WTC11 (cell line): ENCODE results near the gene SFI1. TPM values are rescaled to one million over a fixed set of nuclear protein-coding genes. Genes with fewer than 3 reads are reported as not detected.

Source experiments
- ATAC-seq: fragments of 200-7000 bp; cut with Tn5 transposase; 2 replicates; pipeline ENCODE4 v1.10.0; 2021; ENCODE audit warnings: mild to moderate bottlenecking, moderate library complexity
- CTCF ChIA-PET: fragments of 300-600 bp; sonication (Branson Sonifier 250); formaldehyde crosslinking; loops from one replicate; lab custom pipeline; 2021; ENCODE audit warnings: antibody characterized with exemption; lab: Charles Lee
- POLR2A ChIA-PET: fragments of 350-600 bp; sonication (Branson Sonifier 250); formaldehyde crosslinking; loops from one replicate; lab custom pipeline; 2021; ENCODE audit warnings: antibody characterized with exemption; lab: Charles Lee
- DNase-seq: peaks from one replicate; pipeline ENCODE4 v3.0.0; 2021; ENCODE audit warnings: low spot score
- H3K27ac Mint-ChIP-seq: 2 replicates; pipeline ENCODE4 v1.8.0; 2021; ENCODE audit warnings: mixed read lengths
- H3K27me3 Mint-ChIP-seq: 2 replicates; pipeline ENCODE4 v1.8.0; 2021; ENCODE audit warnings: low read depth, mild to moderate bottlenecking, moderate library complexity, mixed read lengths
- H3K36me3 Mint-ChIP-seq: 2 replicates; pipeline ENCODE4 v1.8.0; 2021; ENCODE audit warnings: mixed read lengths
- H3K4me1 Mint-ChIP-seq: 2 replicates; pipeline ENCODE4 v1.8.0; 2022; ENCODE audit warnings: mixed read lengths
- H3K4me3 Mint-ChIP-seq: 2 replicates; pipeline ENCODE4 v1.8.0; 2021; ENCODE audit warnings: mild to moderate bottlenecking, moderate library complexity, mixed read lengths
- H3K9me3 Mint-ChIP-seq: 2 replicates; pipeline ENCODE4 v1.8.0; 2021; ENCODE audit warnings: mixed read lengths
- ATF3 ChIP-seq: sonication (generic); formaldehyde crosslinking; conservative IDR thresholded peaks from 2 replicates; pipeline ENCODE4 v1.8.1; 2022; ENCODE audit warnings: mild to moderate bottlenecking, missing genetic modification reagents
- E2F4 ChIP-seq: sonication (generic); formaldehyde crosslinking; IDR thresholded peaks from 2 replicates; pipeline ENCODE4 v1.8.1; 2022; ENCODE audit warnings: low read depth, mild to moderate bottlenecking, moderate library complexity, missing genetic modification reagents, borderline replicate concordance
- FOXJ3 ChIP-seq: sonication (generic); formaldehyde crosslinking; IDR thresholded peaks from 2 replicates; pipeline ENCODE4 v1.9.0; 2021; ENCODE audit warnings: missing genetic modification reagents, mild to moderate bottlenecking, borderline replicate concordance
- HMGXB4 ChIP-seq: sonication (generic); formaldehyde crosslinking; IDR thresholded peaks from 2 replicates; pipeline ENCODE4 v1.8.1; 2023; ENCODE audit warnings: mild to moderate bottlenecking, moderate library complexity, missing genetic modification reagents
- IRF1 ChIP-seq: sonication (generic); formaldehyde crosslinking; IDR thresholded peaks from 2 replicates; pipeline ENCODE4 v1.8.0; 2023; ENCODE audit warnings: missing genetic modification reagents
- KAT7 ChIP-seq: sonication (generic); formaldehyde crosslinking; IDR thresholded peaks from 2 replicates; pipeline ENCODE4 v1.8.1; 2023; ENCODE audit warnings: missing genetic modification reagents, mild to moderate bottlenecking, borderline replicate concordance
- MXD4 ChIP-seq: fragments of 250-450 bp; sonication (Bioruptor Pico); IDR thresholded peaks from 2 replicates; pipeline ENCODE4 v1.8.0; 2021; ENCODE audit warnings: mild to moderate bottlenecking, moderate library complexity, borderline replicate concordance
- NFYB ChIP-seq: sonication (generic); formaldehyde crosslinking; conservative IDR thresholded peaks from 2 replicates; pipeline ENCODE4 v1.8.0; 2022; ENCODE audit warnings: low read depth, missing genetic modification reagents
- NR2C2 ChIP-seq: sonication (generic); formaldehyde crosslinking; IDR thresholded peaks from 2 replicates; pipeline ENCODE4 v1.8.0; 2022; ENCODE audit warnings: mild to moderate bottlenecking, missing genetic modification reagents
- PREB ChIP-seq: sonication (generic); formaldehyde crosslinking; IDR thresholded peaks from 2 replicates; pipeline ENCODE4 v1.8.1; 2022; ENCODE audit warnings: mild to moderate bottlenecking, missing genetic modification reagents, moderate library complexity, borderline replicate concordance
- TEAD1 ChIP-seq: sonication (generic); formaldehyde crosslinking; IDR thresholded peaks from 2 replicates; pipeline ENCODE4 v1.8.0; 2022; ENCODE audit warnings: mild to moderate bottlenecking, missing genetic modification reagents
- USF2 ChIP-seq: sonication (generic); formaldehyde crosslinking; IDR thresholded peaks from 2 replicates; pipeline ENCODE4 v1.8.1; 2023; ENCODE audit warnings: mild to moderate bottlenecking, missing genetic modification reagents, moderate library complexity
- ZNF121 ChIP-seq: sonication (generic); formaldehyde crosslinking; IDR thresholded peaks from 2 replicates; pipeline ENCODE4 v1.8.0; 2023; ENCODE audit warnings: missing genetic modification reagents
- ZNF263 ChIP-seq: sonication (generic); formaldehyde crosslinking; IDR thresholded peaks from 2 replicates; pipeline ENCODE4 v1.8.1; 2022; ENCODE audit warnings: low read depth, mild to moderate bottlenecking, moderate library complexity, missing genetic modification reagents
- ZNF416 ChIP-seq: fragments of 250-450 bp; sonication (Bioruptor Pico); IDR thresholded peaks from 2 replicates; pipeline ENCODE4 v1.9.0; 2021; ENCODE audit warnings: mild to moderate bottlenecking, inconsistent platforms
- ZNF425 ChIP-seq: fragments of 250-450 bp; sonication (Bioruptor Pico); conservative IDR thresholded peaks from 2 replicates; pipeline ENCODE4 v1.9.0; 2021; ENCODE audit warnings: mild to moderate bottlenecking
- ZNF532 ChIP-seq: fragments of 250-450 bp; sonication (Bioruptor Pico); IDR thresholded peaks from 2 replicates; pipeline ENCODE4 v1.9.0; 2021; ENCODE audit warnings: mild to moderate bottlenecking, borderline replicate concordance
- ZSCAN18 ChIP-seq: fragments of 250-450 bp; sonication (Bioruptor Pico); IDR thresholded peaks from 2 replicates; pipeline ENCODE4 v2.1.2; 2022; ENCODE audit warnings: mild to moderate bottlenecking, moderate library complexity
- total RNA-seq: library from RNA; stranded (reverse); gene quantifications from 3 replicates; pipeline ENCODE4 v1.2.3, GENCODE V29; 2021

SFI1 gene
- total RNA-seq, 1 experiment from 2014 or later = 43.6 TPM

GRCh38 chr22:31615940-31616314 is 119.6 kb downstream of the SFI1 start (continued):
- TF ChIP-seq PREB (CRISPR knock-in tag) (no peak), IRF1 (CRISPR knock-in tag) (no peak), ZNF425 (CRISPR knock-in tag) (no peak), NFYB (CRISPR knock-in tag) (no peak), ZNF121 (CRISPR knock-in tag) (no peak), ZNF532 (no peak), NR2C2 (CRISPR knock-in tag) (no peak), TEAD1 (CRISPR knock-in tag) (no peak), E2F4 (no peak)

- ChIA-PET CTCF (interaction anchor here (0.9 to 1.0 kb wide), 3 partner anchors 9 to 18 kb away, joined by 3 to 4 read pairs (median 3); no protein-coding TSS in a partner anchor), POLR2A (no interaction called here)
- DNase-seq (no peak), ATAC-seq (no peak)
- peaks cover 24% of the 10 kb centered on the region for H3K36me3 Mint-ChIP-seq
- H3K27me3 Mint-ChIP-seq = no peaks in the 10 kb centered on the region
- no peak overlapping the region for H3K4me3 Mint-ChIP-seq
- no peak overlapping the region; the same call in 1 of the 2 replicates for H3K27ac Mint-ChIP-seq
- H3K4me1 Mint-ChIP-seq = no peaks in the 10 kb centered on the region
- no peak for TF ChIP-seq USF2 (CRISPR knock-in tag)
- TF ChIP-seq ZNF416 (CRISPR knock-in tag) = 0 out of 2 replicates have a peak, but pooled peaks have one; percentile 28
- TF ChIP-seq, all 79 proteins: peak for 1
- no peaks in the 10 kb centered on the region for H3K9me3 Mint-ChIP-seq
Measured at GRCh38 chr22:31616315-31616980, 120.1 kb downstream of the SFI1 start.

GRCh38 chr22:31618057-31618456 is 121.7 kb downstream of the SFI1 start:
- no peak for ATAC-seq
- Mint-ChIP-seq H3K36me3 (peaks cover 24% of the 10 kb centered on the region), H3K9me3 (no peaks in the 10 kb centered on the region), H3K27me3 (no peaks in the 10 kb centered on the region), H3K4me1 (no peaks in the 10 kb centered on the region), H3K27ac (no peak overlapping the region), H3K4me3 (no peak overlapping the region)
- CTCF ChIA-PET = interaction anchor here (1.0 kb wide), 1 partner anchor 352 kb away, joined by 3 read pairs; no protein-coding TSS in a partner anchor
- no peak for DNase-seq
- POLR2A ChIA-PET = no interaction called here
- no peak for TF ChIP-seq FOXJ3 (CRISPR knock-in tag)
- TF ChIP-seq KAT7 (CRISPR knock-in tag) = no peak
- TF ChIP-seq ATF3 = no peak
- TF ChIP-seq ZNF263 = no peak
- TF ChIP-seq MXD4 (CRISPR knock-in tag) = no peak
- TF ChIP-seq HMGXB4 = no peak
- no peak for TF ChIP-seq ZSCAN18 (CRISPR knock-in tag)
